Measurements from ENCODE around the gene CYB5A.

The CYB5A gene

DNA sequence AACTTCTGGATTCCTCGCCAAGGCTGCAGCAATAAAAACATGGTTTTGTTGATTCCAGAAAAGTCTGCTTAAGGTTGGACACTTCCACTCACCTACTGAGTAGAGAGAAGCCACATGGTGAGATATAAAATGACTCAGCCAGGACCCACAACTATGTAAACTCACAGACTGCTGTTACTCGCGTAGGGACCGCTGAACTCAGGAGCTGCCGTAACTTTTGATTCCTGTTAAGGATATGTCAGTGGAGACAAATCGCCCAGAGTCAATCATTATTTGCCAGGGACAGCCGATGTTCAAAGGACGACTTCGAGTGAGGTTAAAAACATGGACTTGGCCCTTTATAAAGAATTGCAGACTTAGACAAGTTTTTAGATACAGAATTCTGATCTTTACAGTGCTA is 25.6 kb downstream of the CYB5A start:
- no peak overlapping the region for H3K27ac ChIP-seq
- TF ChIP-seq CTCF (IDR thresholded peaks at IDR 0.05) = no peak
- TF ChIP-seq ZFX (IDR thresholded peaks at IDR 0.05; ENCODE audit: borderline replicate concordance) = no peak

GRCh38 chr18:74265546-74266098 is 26.1 kb downstream of the CYB5A start:
- TF ChIP-seq ZFX (IDR thresholded peaks at IDR 0.05; ENCODE audit: borderline replicate concordance) = no peak
- TF ChIP-seq CTCF (IDR thresholded peaks at IDR 0.05) = no peak
- H3K27ac ChIP-seq = no peak overlapping the region

DNA sequence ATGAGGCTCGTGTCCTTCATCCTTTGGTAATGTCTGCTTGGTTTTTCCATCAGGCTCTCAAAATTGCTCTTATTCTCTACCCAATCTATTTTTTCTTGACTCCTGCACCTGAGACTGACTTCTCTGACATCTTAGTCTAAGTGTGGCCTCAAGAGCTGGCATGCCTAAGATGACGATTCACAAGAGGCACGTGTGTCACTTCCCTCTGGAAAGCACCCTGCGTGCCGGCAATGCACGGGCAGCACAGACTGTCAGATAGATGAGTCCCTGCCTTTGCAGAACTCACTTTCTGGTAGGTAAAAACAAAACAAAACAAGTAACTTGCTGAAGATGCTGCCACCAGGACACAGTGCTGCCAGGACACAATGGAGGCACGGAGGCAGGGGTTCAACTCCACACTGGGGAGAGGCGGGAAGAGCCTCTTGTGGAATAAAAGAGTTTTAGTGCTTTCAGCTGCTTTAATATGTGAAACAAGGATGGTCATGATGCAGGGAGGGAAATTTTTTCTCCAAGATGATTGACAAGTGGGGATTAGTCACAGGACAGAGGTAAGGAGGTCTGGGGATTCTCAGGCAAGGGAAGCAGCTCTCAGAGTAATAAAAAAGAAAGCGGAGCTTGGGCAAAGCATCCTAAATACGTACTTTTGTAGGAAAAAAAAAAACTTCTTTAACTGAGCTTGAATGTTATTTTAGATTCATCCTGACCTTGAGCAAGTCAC is 27.3 kb downstream of the CYB5A start:
- no peak overlapping the region for H3K27ac ChIP-seq
- TF ChIP-seq ZFX (IDR thresholded peaks at IDR 0.05; ENCODE audit: borderline replicate concordance) (no peak), CTCF (IDR thresholded peaks at IDR 0.05) (no peak)

DNA sequence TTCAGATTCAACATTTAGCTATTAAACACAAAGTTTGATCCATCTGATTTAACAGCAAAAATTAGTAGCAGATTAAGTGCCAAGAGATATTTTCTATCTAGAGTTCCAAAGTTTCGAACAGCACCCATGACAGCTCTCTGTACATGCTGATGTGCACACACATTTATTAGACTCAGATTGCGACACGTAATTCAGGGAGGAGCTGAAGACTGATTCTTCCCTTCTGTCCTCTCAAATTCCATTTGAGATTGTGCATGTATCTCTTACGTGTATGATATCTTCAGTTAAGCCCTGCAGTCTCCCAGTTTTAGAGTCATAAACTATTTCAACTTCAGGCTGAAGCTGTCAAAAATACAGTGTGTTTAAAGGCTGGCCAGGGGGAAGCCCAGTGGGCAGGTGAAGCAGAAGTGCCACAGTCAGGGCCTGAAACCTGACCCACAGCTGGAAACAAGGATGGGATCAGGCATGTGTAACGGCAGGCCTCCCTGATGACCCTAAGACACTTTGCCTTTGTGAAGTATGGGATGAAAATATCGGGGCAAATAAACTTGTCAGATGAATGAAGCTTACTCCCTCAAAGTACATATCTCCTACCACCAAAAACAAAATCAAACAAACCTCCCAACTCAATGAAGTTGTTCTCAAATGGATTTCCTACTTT is 30.6 kb downstream of the CYB5A start:
- TF ChIP-seq ZFX (IDR thresholded peaks at IDR 0.05; ENCODE audit: borderline replicate concordance) (no peak), CTCF (IDR thresholded peaks at IDR 0.05) (no peak)
- no peak overlapping the region for H3K27ac ChIP-seq

GRCh38 chr18:74259347-74259746 is 32.4 kb downstream of the CYB5A start:
- TF ChIP-seq ZFX (IDR thresholded peaks at IDR 0.05; ENCODE audit: borderline replicate concordance) (no peak), CTCF (IDR thresholded peaks at IDR 0.05) (no peak)
- H3K27ac ChIP-seq = no peak overlapping the region

DNA sequence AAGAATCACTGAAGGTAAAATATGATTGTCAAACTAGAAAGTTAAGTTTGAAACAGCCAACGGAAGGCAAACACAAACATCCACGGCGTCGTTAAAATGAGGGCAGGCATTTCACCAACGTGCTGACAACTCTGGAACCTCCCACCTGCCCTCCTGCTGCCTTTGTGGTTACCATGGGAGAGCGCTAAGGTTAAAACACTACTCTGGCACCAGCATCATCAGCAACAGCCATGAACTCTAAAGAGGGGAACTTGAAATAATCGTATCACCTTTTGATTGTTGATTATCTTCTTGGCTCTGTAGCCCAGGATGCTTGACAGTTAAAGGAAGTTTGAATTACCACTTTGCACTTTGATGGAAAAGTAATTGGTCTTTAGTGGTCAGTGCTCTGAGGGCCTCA is 34.7 kb downstream of the CYB5A start:
- no peak overlapping the region for H3K27ac ChIP-seq
- TF ChIP-seq ZFX (IDR thresholded peaks at IDR 0.05; ENCODE audit: borderline replicate concordance) (no peak), CTCF (IDR thresholded peaks at IDR 0.05) (no peak)

GRCh38 chr18:74256190-74256589 is 35.6 kb downstream of the CYB5A start:
- TF ChIP-seq CTCF (IDR thresholded peaks at IDR 0.05) (no peak), ZFX (IDR thresholded peaks at IDR 0.05; ENCODE audit: borderline replicate concordance) (no peak)
- H3K27ac ChIP-seq = no peak overlapping the region

All from 22Rv1 (cell line).